ENCODE measurements around the gene ATP13A3. TPM values are rescaled to one million over a fixed set of nuclear protein-coding genes. Genes with fewer than 3 reads are reported as not detected.

ATP13A3 gene
- total and polyA plus RNA-seq, 4 donors, result 33.6 to 257 (median 56.4) TPM

DNA sequence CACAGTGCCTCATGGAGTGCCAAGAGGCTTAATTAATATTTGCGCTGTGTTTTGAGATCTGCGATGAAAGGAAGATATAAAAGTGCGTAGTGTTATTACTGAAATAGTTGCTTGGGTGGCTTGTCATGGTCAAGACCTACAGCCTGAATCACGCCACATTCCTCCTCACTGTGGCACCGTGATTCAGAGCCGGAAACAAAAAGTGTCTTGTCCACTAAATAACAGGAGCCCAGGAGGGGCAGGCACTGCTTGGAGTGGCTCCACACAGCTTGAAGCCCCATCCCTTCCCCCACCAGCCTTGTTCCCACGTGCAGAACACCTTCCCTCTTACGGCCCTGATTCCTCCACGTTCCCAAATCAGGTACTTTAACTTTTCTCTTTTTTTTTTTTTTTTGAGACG, 116.0 kb downstream of the ATP13A3 start:
- Histone ChIP-seq H3K9me3 (ENCODE audit: control insufficient read depth in 4 of 4, low read length in 3 of 4) (no peaks in the 10 kb centered on the region), H3K27me3 (ENCODE audit: control insufficient read depth in 4 of 4, insufficient read depth in 4 of 4, low read length in 3 of 4) (peaks cover 0 to 4% (median under 1%) of the 10 kb centered on the region in 4 donors), H3K9ac (ENCODE audit: low read depth in 1 of 2, low read length in 2 of 2) (no peak overlapping the region), H3K27ac (ENCODE audit: low read depth in 1 of 2, low read length in 2 of 2) (no peak overlapping the region), H3K4me3 (ENCODE audit: low read depth in 1 of 3, low read length in 3 of 3) (no peak overlapping the region), H3K36me3 (ENCODE audit: control insufficient read depth in 4 of 4, insufficient read depth in 3 of 4, low read depth in 1 of 4, low read length in 3 of 4) (no peaks in the 10 kb centered on the region), H3K4me1 (ENCODE audit: control insufficient read depth in 4 of 4, insufficient read depth in 4 of 4, low read length in 3 of 4) (peaks cover 0 to 2% (median 0%) of the 10 kb centered on the region in 4 donors)
- TF ChIP-seq HNF4G (IDR thresholded peaks at IDR 0.05) (no peak), GABPA (IDR thresholded peaks at IDR 0.05 in 1 of 2, conservative IDR thresholded peaks at IDR 0.05 in 1 of 2) (no peak), NR2F2 (IDR thresholded peaks at IDR 0.05) (no peak), FOXA1 (IDR thresholded peaks at IDR 0.05) (no peak), YY1 (IDR thresholded peaks at IDR 0.05) (no peak)
- TF ChIP-seq, protein P1, sequence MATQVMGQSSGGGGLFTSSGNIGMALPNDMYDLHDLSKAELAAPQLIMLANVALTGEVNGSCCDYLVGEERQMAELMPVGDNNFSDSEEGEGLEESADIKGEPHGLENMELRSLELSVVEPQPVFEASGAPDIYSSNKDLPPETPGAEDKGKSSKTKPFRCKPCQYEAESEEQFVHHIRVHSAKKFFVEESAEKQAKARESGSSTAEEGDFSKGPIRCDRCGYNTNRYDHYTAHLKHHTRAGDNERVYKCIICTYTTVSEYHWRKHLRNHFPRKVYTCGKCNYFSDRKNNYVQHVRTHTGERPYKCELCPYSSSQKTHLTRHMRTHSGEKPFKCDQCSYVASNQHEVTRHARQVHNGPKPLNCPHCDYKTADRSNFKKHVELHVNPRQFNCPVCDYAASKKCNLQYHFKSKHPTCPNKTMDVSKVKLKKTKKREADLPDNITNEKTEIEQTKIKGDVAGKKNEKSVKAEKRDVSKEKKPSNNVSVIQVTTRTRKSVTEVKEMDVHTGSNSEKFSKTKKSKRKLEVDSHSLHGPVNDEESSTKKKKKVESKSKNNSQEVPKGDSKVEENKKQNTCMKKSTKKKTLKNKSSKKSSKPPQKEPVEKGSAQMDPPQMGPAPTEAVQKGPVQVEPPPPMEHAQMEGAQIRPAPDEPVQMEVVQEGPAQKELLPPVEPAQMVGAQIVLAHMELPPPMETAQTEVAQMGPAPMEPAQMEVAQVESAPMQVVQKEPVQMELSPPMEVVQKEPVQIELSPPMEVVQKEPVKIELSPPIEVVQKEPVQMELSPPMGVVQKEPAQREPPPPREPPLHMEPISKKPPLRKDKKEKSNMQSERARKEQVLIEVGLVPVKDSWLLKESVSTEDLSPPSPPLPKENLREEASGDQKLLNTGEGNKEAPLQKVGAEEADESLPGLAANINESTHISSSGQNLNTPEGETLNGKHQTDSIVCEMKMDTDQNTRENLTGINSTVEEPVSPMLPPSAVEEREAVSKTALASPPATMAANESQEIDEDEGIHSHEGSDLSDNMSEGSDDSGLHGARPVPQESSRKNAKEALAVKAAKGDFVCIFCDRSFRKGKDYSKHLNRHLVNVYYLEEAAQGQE (IDR thresholded peaks at IDR 0.05), result no peak
- TF ChIP-seq, protein P2, sequence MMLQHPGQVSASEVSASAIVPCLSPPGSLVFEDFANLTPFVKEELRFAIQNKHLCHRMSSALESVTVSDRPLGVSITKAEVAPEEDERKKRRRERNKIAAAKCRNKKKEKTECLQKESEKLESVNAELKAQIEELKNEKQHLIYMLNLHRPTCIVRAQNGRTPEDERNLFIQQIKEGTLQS (IDR thresholded peaks at IDR 0.05), result no peak
- WGBS, result 83% methylated on average over 9 of the region's 10 CpGs
- no peak for DNase-seq (ENCODE audit: low spot score)

DNA sequence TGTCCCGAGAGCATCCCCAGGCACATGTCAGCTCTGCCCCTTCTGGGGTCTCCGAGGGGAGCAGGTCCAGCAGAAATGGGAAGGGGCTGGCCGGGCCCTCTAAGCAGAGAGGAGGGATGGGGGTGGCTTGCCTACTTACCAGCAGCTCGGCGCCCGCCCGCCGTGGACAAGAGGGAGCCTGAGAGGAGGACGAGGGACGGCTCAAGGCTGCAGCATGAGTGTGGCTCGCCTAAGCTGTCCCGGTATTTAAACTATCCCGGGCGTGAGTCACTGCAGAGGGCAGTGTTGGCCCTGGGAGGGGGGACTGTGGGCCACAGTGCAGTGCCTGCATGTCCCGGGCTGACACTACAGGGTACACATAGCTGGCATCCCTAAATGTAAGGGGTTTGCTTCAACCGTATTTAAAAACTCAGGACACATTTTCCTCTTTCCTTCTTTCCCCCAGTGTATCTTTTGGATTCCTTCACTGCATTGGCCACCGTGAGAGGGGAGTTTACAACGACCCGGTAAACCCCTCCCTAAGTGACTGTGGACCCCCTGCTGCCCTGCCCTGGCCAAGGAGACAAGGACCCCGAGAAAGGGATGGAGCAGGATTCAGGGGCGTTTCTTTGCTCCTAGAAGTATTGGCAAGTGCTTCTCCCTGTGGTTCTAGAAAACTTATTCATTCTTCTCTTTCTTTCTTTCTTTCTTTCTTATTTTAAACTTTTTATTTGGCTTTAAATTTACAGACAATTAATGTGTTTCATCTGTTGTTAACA, 117.1 kb downstream of the ATP13A3 start, which contains the start of gene LRRC15:
Gene LRRC15 (minus strand): TSS at position 222 of the 758 bp plus-strand sequence. CDS start 8,700 bp downstream, outside the sequence.
- no peak for DNase-seq (ENCODE audit: low spot score)
- Histone ChIP-seq H3K36me3 (ENCODE audit: control insufficient read depth in 4 of 4, insufficient read depth in 3 of 4, low read depth in 1 of 4, low read length in 3 of 4) (no peaks in the 10 kb centered on the region), H3K9ac (ENCODE audit: low read depth in 1 of 2, low read length in 2 of 2) (no peak within 1 kb of the TSS), H3K4me1 (ENCODE audit: control insufficient read depth in 4 of 4, insufficient read depth in 4 of 4, low read length in 3 of 4) (peaks cover 0 to 6% (median under 1%) of the 10 kb centered on the region in 4 donors), H3K27ac (ENCODE audit: low read depth in 1 of 2, low read length in 2 of 2) (no peak within 1 kb of the TSS), H3K4me3 (ENCODE audit: low read depth in 1 of 3, low read length in 3 of 3) (no peak within 1 kb of the TSS), H3K27me3 (ENCODE audit: control insufficient read depth in 4 of 4, insufficient read depth in 4 of 4, low read length in 3 of 4) (peaks cover 0 to 4% (median under 1%) of the 10 kb centered on the region in 4 donors), H3K9me3 (ENCODE audit: control insufficient read depth in 4 of 4, low read length in 3 of 4) (no peaks in the 10 kb centered on the region)
- 17% methylated on average over 21 of the region's 21 CpGs for WGBS
- TF ChIP-seq FOXA1 (IDR thresholded peaks at IDR 0.05), result no peak
- peak in 1 of 2 donors; percentile 43 for TF ChIP-seq RAD21 (IDR thresholded peaks at IDR 0.05)

DNA sequence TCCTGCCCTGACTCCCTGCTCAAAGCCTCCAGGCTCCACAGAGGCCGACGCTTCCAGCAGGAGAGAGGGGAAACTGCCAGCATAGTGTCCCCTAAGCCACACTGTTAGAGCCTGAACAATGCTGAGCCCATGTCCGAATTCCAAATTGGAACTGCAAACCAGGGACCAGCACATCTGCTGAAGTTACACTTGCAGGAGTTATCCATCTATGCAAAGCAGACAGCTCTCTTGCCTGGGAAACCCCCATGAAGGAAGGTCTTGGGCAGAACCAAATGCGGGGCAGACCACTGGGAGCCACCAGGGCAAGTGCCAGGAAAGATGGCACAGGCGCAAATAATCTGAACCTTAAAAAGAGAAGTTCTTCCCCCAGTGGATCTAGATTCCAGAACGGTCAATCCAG, 117.9 kb downstream of the ATP13A3 start:
- peaks cover 0 to 9% (median 3%) of the 10 kb centered on the region in 4 donors for H3K4me1 ChIP-seq (ENCODE audit: control insufficient read depth in 4 of 4, insufficient read depth in 4 of 4, low read length in 3 of 4)
- whole genome bisulfite sequencing, result 82% methylated on average over 6 of the region's 6 CpGs
- H3K27ac ChIP-seq (ENCODE audit: low read depth in 1 of 2, low read length in 2 of 2), result no peak overlapping the region
- H3K9ac ChIP-seq (ENCODE audit: low read depth in 1 of 2, low read length in 2 of 2), result no peak overlapping the region
- peaks cover 0 to 4% (median under 1%) of the 10 kb centered on the region in 4 donors for H3K27me3 ChIP-seq (ENCODE audit: control insufficient read depth in 4 of 4, insufficient read depth in 4 of 4, low read length in 3 of 4)
- TF ChIP-seq JUND (IDR thresholded peaks at IDR 0.05) (no peak), YY1 (IDR thresholded peaks at IDR 0.05) (no peak), RAD21 (IDR thresholded peaks at IDR 0.05) (no peak), EGR1 (IDR thresholded peaks at IDR 0.05; ENCODE audit: low read depth in 2 of 2) (no peak), HNF4A (conservative IDR thresholded peaks at IDR 0.05) (no peak), RXRA (IDR thresholded peaks at IDR 0.05) (no peak)
- TF ChIP-seq, protein P1 (IDR thresholded peaks at IDR 0.05), result no peak
- TF ChIP-seq, protein P2 (IDR thresholded peaks at IDR 0.05), result no peak
- TF ChIP-seq, protein P3, sequence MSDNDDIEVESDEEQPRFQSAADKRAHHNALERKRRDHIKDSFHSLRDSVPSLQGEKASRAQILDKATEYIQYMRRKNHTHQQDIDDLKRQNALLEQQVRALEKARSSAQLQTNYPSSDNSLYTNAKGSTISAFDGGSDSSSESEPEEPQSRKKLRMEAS (IDR thresholded peaks at IDR 0.05), result no peak
- DNase-seq (ENCODE audit: low spot score), result no peak
- H3K9me3 ChIP-seq (ENCODE audit: control insufficient read depth in 4 of 4, low read length in 3 of 4), result no peaks in the 10 kb centered on the region
- no peaks in the 10 kb centered on the region for H3K36me3 ChIP-seq (ENCODE audit: control insufficient read depth in 4 of 4, insufficient read depth in 3 of 4, low read depth in 1 of 4, low read length in 3 of 4)
- no peak overlapping the region for H3K4me3 ChIP-seq (ENCODE audit: low read depth in 1 of 3, low read length in 3 of 3)
